ENCODE data around the gene ITGAX.
"Not testable (repeated sequence)": the region's sequence is repeated elsewhere in the genome, so short reads cannot be mapped to it uniquely, and the experiment has no call there.

ITGAX gene

DNA sequence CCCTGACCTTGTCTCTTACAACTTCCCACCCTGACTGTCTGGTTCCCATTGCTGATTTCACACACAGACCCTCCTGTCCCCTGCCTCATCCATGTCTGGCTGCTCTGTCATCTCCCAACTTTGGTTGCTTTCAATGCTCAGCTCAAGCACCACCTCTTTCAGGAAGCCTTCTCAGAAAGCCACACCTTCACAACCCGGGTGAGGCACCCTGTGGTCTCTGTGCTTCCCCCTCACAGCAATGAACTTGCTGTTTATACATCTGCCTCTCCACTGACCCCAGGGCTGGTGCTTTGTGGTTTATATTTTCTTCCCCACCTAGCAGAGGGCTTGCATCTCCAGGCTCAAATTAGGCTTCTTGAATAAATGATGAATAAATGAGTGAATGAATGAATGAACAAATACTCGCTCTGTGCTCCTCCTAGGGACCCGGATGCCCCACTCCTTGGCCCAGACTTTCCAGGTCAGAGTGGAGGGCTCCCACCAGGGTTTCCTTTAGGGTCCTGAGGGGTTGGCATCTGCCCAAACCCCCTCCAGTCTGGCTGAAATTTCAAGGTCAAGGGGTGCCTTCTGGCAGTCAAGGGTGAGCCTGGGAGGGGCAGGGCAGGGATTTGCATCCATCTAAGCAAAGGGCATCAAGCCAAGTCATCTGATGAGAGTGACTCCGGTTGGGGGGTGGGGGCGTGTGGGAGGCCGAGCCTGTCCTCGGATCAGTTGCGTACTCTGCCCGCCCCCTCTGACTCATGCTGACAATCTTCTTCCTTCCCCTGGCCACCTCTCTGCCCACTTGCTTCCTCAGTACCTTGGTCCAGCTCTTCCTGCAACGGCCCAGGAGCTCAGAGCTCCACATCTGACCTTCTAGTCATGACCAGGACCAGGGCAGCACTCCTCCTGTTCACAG is at the start of gene ITGAX:
ITGAX (plus strand) TSS at position 783 of the 898 bp plus-strand sequence; CDS start at position 862, 79 bp downstream.
- no peak within 1 kb of the TSS for H3K4me3 ChIP-seq (ENCODE audit: control insufficient read depth, low read depth, low read length)
- no peak for DNase-seq (ENCODE audit: low read depth)
- TF ChIP-seq, protein P1, sequence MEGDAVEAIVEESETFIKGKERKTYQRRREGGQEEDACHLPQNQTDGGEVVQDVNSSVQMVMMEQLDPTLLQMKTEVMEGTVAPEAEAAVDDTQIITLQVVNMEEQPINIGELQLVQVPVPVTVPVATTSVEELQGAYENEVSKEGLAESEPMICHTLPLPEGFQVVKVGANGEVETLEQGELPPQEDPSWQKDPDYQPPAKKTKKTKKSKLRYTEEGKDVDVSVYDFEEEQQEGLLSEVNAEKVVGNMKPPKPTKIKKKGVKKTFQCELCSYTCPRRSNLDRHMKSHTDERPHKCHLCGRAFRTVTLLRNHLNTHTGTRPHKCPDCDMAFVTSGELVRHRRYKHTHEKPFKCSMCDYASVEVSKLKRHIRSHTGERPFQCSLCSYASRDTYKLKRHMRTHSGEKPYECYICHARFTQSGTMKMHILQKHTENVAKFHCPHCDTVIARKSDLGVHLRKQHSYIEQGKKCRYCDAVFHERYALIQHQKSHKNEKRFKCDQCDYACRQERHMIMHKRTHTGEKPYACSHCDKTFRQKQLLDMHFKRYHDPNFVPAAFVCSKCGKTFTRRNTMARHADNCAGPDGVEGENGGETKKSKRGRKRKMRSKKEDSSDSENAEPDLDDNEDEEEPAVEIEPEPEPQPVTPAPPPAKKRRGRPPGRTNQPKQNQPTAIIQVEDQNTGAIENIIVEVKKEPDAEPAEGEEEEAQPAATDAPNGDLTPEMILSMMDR (IDR thresholded peaks at IDR 0.05; ENCODE audit: control insufficient read depth, insufficient read depth, low read depth, low read length, missing control alignments), result no peak

DNA sequence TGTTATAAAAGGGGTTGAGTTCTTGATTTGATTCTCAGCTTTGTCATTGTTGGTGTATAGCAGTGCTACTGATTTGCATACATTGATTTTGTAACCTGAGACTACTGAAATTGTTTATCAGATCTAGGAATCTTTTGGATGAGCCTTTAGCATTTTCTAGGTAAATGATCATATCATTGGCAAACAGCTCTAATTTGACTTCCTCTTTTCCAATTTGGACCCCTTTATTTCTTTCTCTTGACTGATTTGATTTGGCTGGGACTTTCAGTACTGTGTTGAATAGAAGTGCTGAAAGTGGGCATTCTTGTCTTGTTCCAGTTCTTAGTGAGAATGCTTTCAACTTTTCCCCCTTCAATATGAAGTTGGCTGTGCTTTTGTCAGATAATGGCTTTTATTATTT is 49.8 kb upstream of the ITGAX start:
- no peak overlapping the region for H3K4me3 ChIP-seq (ENCODE audit: control insufficient read depth, low read depth, low read length)
- no peak for DNase-seq (ENCODE audit: low read depth)
- TF ChIP-seq, protein P1 (IDR thresholded peaks at IDR 0.05; ENCODE audit: control insufficient read depth, insufficient read depth, low read depth, low read length, missing control alignments), result no peak

DNA sequence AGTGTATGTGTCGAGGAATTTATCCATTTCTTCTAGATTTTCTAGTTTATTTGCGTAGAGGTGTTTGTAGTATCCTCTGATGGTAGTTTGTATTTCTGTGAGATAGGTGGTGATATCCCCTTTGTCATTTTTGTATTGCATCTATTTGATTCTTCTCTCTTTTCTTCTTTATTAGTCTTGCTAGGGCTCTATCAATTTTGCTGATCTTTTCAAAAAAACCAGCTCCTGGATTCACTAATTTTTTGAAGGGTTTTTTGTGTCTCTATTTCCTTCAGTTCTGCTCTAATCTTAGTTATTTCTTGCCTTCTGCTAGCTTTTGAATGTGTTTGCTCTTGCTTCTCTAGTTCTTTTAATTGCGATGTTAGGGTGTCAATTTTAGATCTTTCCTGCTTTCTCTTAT is 46.6 kb upstream of the ITGAX start:
- not testable (repeated sequence) for DNase-seq (ENCODE audit: low read depth); H3K4me3 ChIP-seq (ENCODE audit: control insufficient read depth, low read depth, low read length)

DNA sequence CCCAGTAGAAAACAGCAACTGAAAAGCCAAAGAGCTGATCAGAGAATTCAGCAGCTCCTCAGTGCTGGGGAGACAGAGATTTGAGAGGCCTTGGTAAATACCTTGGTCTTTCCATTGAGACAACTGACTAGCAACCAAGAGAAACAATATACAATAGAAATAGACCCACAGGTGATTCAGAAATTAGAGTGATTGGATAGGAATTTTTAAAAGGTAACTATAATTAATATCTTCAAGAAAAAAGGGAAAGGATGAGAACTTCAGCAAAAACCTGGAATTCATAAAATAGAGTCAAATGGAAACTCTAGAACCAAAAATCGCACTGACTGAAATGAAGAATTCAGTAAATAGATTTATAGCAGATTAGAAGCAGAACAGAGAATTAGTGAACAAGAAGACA is 32.5 kb upstream of the ITGAX start:
- DNase-seq (ENCODE audit: low read depth), result no peak
- TF ChIP-seq, protein P1 (IDR thresholded peaks at IDR 0.05; ENCODE audit: control insufficient read depth, insufficient read depth, low read depth, low read length, missing control alignments), result no peak
- H3K4me3 ChIP-seq (ENCODE audit: control insufficient read depth, low read depth, low read length), result no peak overlapping the region

DNA sequence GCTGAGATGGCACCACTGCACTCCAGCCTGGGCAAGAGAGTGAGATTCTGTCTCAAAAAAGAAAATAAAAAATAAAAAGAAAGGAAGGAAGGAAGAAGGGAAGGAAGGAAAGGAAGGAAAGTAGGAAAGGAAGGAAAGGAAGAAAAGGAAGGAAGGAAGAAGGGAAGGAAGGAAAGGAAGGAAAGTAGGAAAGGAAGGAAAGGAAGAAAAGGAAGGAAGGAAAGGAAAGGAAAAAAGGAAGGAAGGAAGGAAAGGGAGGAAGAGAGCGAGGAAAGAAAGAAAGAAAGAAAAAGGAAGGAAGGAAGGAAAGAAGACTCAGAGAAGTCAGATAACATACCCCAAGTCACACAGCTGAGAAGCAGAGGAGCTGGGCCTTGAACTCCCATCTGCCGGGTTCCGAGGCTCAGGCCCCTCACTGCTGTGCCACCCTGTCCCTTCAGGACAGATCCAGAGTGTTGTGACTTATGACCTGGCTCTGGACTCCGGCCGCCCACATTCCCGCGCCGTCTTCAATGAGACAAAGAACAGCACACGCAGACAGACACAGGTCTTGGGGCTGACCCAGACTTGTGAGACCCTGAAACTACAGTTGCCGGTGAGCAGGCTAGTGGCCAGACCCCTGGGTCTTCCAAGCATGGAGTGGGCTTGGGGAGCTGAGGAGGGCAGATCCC is 30.9 kb upstream of the ITGAX start:
- DNase-seq (ENCODE audit: low read depth), result no peak
- no peak overlapping the region for H3K4me3 ChIP-seq (ENCODE audit: control insufficient read depth, low read depth, low read length)
- TF ChIP-seq, protein P1 (IDR thresholded peaks at IDR 0.05; ENCODE audit: control insufficient read depth, insufficient read depth, low read depth, low read length, missing control alignments), result no peak

DNA sequence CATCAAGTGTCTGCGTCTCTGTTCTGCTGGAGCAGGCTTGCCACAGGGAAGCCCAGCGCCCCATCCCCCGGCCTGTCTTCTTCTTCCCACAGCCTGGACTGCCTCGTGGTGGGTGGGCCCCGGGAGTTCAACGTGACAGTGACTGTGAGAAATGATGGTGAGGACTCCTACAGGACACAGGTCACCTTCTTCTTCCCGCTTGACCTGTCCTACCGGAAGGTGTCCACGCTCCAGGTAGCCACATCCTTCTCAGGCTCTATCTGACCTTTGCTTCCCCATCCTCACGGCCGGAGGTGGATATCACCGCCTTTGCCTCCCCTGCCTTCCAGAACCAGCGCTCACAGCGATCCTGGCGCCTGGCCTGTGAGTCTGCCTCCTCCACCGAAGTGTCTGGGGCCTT is 29.8 kb upstream of the ITGAX start:
- TF ChIP-seq, protein P1 (IDR thresholded peaks at IDR 0.05; ENCODE audit: control insufficient read depth, insufficient read depth, low read depth, low read length, missing control alignments), result no peak
- H3K4me3 ChIP-seq (ENCODE audit: control insufficient read depth, low read depth, low read length), result no peak overlapping the region
- DNase-seq (ENCODE audit: low read depth), result no peak

DNA sequence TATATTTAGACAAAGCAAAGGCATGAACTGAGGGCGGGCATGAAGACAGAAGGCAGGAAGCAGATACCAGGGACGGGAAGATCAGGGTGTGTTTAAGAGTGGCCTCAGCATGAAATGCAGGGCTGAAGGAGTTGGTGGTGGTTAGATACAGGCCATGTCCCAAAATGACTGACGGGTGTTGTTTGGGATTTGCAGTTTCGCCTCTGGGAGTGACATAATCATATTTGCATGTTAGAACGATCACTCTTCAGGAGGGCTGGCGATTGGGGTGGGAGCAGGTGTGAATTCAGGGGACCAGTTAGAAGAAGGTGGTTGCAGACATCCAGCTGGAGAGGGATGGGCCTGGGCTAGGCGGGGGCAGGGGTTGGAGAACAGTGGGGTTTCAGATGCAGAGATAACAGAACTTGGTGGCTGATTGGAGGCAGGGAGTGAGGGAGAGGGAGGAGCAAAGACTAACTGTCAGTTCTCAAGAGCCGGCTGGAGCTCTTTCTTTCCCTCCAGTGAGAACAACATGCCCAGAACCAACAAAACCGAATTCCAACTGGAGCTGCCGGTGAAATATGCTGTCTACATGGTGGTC is 27.2 kb upstream of the ITGAX start:
- no peak for DNase-seq (ENCODE audit: low read depth)
- H3K4me3 ChIP-seq (ENCODE audit: control insufficient read depth, low read depth, low read length), result no peak overlapping the region
- TF ChIP-seq, protein P1 (IDR thresholded peaks at IDR 0.05; ENCODE audit: control insufficient read depth, insufficient read depth, low read depth, low read length, missing control alignments), result no peak
